CD4-positive, CD25-positive, alpha-beta regulatory T cell (primary cell): ENCODE results near the gene STARD13. TPM values are rescaled to one million over a fixed set of nuclear protein-coding genes. Genes with fewer than 3 reads are reported as not detected.
A peak's percentile ranks its signal among the peaks of the same experiment; 100 is the strongest.

Experiments used
- ATAC-seq, 2 donors: fragments of 150-1000 bp; cut with Tn5 transposase; one replicate each; pipeline ENCODE4 v1.10.0; 2021; ENCODE audit warnings: low read depth in 2 of 2, moderate number of reproducible peaks in 2 of 2, moderate library complexity in 1 of 2
- DNase-seq, 3 donors: peaks; one replicate each; pipeline versions ENCODE4 v3.0.0 to v3.0.0-alpha.2; 2012 to 2022; ENCODE audit warnings: mixed read lengths in 1 of 3
- H3K27ac ChIP-seq: one replicate; pipeline ENCODE4 v1.7.0; 2013; ENCODE audit warnings: mild to moderate bottlenecking, low read length; ENCODE audit not compliant: insufficient read depth, poor library complexity, severe bottlenecking
- H3K27me3 ChIP-seq: one replicate; pipeline ENCODE4 v1.7.0; 2013; ENCODE audit warnings: low read length; ENCODE audit not compliant: control insufficient read depth, insufficient read depth
- H3K36me3 ChIP-seq: one replicate; pipeline ENCODE4 v1.7.0; 2013; ENCODE audit warnings: mild to moderate bottlenecking, low read length, moderate library complexity; ENCODE audit not compliant: control insufficient read depth, insufficient read depth
- H3K4me1 ChIP-seq: 2 replicates; pipeline ENCODE4 v1.7.0; 2013; ENCODE audit warnings: mild to moderate bottlenecking, low read length; ENCODE audit not compliant: insufficient read depth, control insufficient read depth, poor library complexity, severe bottlenecking
- H3K4me3 ChIP-seq: one replicate; pipeline ENCODE4 v1.7.0; 2013; ENCODE audit warnings: low read depth, mild to moderate bottlenecking, low read length, moderate library complexity
- H3K9me3 ChIP-seq, 2 experiments: 1 replicate in 1 of 2; 2 replicates in 1 of 2; pipeline ENCODE4 v1.7.0; 2013; ENCODE audit warnings: low read length in 2 of 2, mild to moderate bottlenecking in 1 of 2, moderate library complexity in 1 of 2; ENCODE audit not compliant: control insufficient read depth in 2 of 2
- H3K27ac Mint-ChIP-seq, 3 donors: one replicate each; pipeline ENCODE4 v1.8.0; 2020 to 2022; ENCODE audit warnings: mild to moderate bottlenecking in 3 of 3, mixed read lengths in 3 of 3, moderate library complexity in 2 of 3
- H3K27me3 Mint-ChIP-seq: one replicate; pipeline ENCODE4 v1.8.0; 2022; ENCODE audit warnings: mild to moderate bottlenecking, mixed read lengths
- H3K36me3 Mint-ChIP-seq: one replicate; pipeline ENCODE4 v1.8.0; 2020; ENCODE audit warnings: mixed read lengths
- H3K4me1 Mint-ChIP-seq, 4 donors: one replicate each; pipeline ENCODE4 v1.8.0; 2020 to 2022; ENCODE audit warnings: mixed read lengths in 4 of 4, mild to moderate bottlenecking in 1 of 4
- H3K4me3 Mint-ChIP-seq, 4 donors: one replicate each; pipeline ENCODE4 v1.8.0; 2020 to 2022; ENCODE audit warnings: mild to moderate bottlenecking in 4 of 4, mixed read lengths in 4 of 4, moderate library complexity in 3 of 4
- H3K9me3 Mint-ChIP-seq, 7 donors: one replicate each; pipeline ENCODE4 v1.8.0; 2020 to 2022; ENCODE audit warnings: mixed read lengths in 7 of 7, mild to moderate bottlenecking in 3 of 7, moderate library complexity in 2 of 7
- polyA plus RNA-seq, 4 donors: library from polyadenylated mRNA; unstranded; fragments of 300-500 nt; fragmentation: Illumina TruSeq; gene quantifications; one replicate each; pipeline ENCODE4 v1.2.3, GENCODE V29; 2021
- total RNA-seq: library from RNA; stranded (reverse); gene quantifications from one replicate; pipeline ENCODE4 v1.2.3, GENCODE V29; 2022

STARD13 gene
- total and polyA plus RNA-seq, 5 donors from 2014 or later, result not detected

DNA sequence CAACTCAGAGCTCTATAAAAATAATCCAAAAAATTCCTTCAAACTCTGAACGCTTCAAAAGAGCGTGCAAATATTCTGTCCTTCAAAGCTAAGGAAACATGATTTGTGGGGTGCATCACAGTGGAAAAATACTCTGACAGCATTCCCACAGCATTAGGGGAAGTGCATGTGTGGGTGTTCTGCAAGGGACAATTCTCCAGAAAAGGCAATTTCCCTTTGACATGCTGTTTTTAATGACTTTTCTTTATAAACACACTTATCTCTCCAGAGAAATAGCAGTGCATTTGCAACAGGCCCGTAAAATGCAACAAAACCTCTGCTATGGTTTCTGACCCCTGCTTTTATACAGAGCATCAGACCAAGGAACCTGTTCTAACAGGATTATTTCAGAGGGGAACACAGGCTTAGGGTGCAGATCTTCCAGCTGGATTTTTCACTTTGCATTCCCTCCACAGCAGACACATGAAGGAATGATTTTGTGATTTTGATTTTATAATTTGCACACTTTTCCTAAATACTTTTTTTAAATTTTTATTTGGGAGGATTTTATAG, 226.7 kb downstream of the STARD13 start:
- H3K27ac ChIP-seq, result no peak overlapping the region
- ATAC-seq (no peak), DNase-seq (no peak)
- no peaks in the 10 kb centered on the region for H3K9me3 ChIP-seq
- no peaks in the 10 kb centered on the region for H3K4me1 ChIP-seq
- H3K36me3 ChIP-seq, result no peaks in the 10 kb centered on the region
- Mint-ChIP-seq H3K4me3 (no peak overlapping the region), H3K27ac (no peak overlapping the region), H3K4me1 (no peaks in the 10 kb centered on the region), H3K27me3 (no peaks in the 10 kb centered on the region), H3K36me3 (no peaks in the 10 kb centered on the region), H3K9me3 (peaks cover 0 to 1% (median 0%) of the 10 kb centered on the region in 7 donors)
- H3K4me3 ChIP-seq, result no peak overlapping the region
- no peaks in the 10 kb centered on the region for H3K27me3 ChIP-seq

DNA sequence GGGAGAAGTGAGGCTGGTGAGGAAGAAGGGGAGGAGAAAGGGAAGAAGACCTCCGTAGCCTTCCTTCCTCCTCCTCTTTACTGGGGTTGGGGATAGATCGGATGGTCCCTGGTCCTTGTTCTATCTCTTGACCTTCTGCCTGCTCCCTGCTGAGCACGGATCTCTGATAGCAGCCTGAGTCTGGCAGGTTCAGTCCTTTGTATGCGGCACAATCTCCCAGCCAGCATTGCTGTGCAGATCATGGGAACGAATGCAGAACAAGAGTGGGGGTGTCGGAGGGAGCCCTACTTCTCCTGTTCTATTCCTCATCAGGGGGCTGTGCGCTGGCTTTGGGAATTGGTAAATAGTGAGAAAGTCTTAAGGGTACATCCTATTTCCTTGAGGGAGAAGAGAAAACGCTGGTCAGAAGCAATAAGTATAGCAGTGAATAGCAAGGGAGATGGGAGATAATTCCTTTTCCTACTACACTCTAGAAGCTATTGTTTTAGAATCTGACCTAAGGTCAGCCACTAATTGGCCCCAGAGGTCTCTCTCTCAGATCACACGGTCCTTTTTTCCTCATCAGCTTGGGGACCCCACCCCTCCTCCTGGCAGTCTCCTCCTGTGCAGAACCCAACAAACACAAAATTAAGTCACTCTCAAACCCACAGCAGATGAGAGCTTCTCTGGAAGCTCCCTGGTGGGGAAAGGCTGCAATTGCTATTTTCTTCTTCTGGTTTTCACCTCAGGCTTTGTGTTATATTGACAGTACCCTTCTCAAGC, 228.4 kb downstream of the STARD13 start:
- H3K4me1 Mint-ChIP-seq, result no peaks in the 10 kb centered on the region
- ATAC-seq (no peak), DNase-seq (no peak)
- Histone ChIP-seq H3K9me3 (no peaks in the 10 kb centered on the region), H3K27ac (no peak overlapping the region), H3K27me3 (no peaks in the 10 kb centered on the region), H3K36me3 (no peaks in the 10 kb centered on the region), H3K4me3 (no peak overlapping the region), H3K4me1 (no peaks in the 10 kb centered on the region)
- no peak overlapping the region for H3K4me3 Mint-ChIP-seq
- H3K9me3 Mint-ChIP-seq, result peaks cover 0 to 1% (median 0%) of the 10 kb centered on the region in 7 donors
- peak overlapping the region in 1 of 3 donors; percentile 29 for H3K27ac Mint-ChIP-seq
- no peaks in the 10 kb centered on the region for H3K27me3 Mint-ChIP-seq
- no peaks in the 10 kb centered on the region for H3K36me3 Mint-ChIP-seq

DNA sequence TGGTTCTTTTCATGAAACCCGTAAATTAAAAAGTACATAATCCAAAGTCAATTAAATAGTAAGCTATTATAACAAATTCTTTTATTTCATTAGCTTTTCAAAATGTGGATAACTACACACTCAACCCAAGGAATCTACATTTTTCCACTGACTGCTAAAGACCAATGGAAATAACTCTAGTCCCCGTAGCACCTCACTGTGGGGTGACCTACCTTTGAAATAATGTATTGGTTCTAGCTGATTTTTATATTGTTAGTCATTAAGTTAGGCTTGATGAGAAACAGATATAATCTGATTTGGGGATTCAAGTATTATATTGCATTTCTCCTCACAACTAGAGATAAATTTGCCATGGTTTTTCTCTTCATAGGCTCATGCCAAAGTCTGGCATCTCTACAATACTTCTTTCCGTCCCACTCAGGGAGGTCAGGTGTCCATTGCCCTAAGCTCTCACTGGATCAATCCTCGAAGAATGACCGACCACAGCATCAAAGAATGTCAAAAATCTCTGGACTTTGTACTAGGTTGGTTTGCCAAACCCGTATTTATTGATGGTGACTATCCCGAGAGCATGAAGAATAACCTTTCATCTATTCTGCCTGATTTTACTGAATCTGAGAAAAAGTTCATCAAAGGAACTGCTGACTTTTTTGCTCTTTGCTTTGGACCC, 232.0 kb downstream of the STARD13 start:
- H3K27ac Mint-ChIP-seq, result no peak overlapping the region
- no peak overlapping the region for H3K4me3 ChIP-seq
- H3K36me3 ChIP-seq, result no peaks in the 10 kb centered on the region
- no peaks in the 10 kb centered on the region for H3K9me3 ChIP-seq
- no peaks in the 10 kb centered on the region for H3K36me3 Mint-ChIP-seq
- no peak overlapping the region for H3K4me3 Mint-ChIP-seq
- H3K27me3 ChIP-seq, result no peaks in the 10 kb centered on the region
- H3K27ac ChIP-seq, result no peak overlapping the region
- H3K9me3 Mint-ChIP-seq, result peaks cover 0 to 3% (median 0%) of the 10 kb centered on the region in 7 donors
- H3K4me1 Mint-ChIP-seq, result no peaks in the 10 kb centered on the region
- no peaks in the 10 kb centered on the region for H3K4me1 ChIP-seq
- ATAC-seq (no peak), DNase-seq (no peak)
- H3K27me3 Mint-ChIP-seq, result peaks cover 8% of the 10 kb centered on the region
